ENCODE data around the gene RPLP1.
A peak's percentile ranks its signal among the peaks of the same experiment; 100 is the strongest.

RPLP1 gene

DNA sequence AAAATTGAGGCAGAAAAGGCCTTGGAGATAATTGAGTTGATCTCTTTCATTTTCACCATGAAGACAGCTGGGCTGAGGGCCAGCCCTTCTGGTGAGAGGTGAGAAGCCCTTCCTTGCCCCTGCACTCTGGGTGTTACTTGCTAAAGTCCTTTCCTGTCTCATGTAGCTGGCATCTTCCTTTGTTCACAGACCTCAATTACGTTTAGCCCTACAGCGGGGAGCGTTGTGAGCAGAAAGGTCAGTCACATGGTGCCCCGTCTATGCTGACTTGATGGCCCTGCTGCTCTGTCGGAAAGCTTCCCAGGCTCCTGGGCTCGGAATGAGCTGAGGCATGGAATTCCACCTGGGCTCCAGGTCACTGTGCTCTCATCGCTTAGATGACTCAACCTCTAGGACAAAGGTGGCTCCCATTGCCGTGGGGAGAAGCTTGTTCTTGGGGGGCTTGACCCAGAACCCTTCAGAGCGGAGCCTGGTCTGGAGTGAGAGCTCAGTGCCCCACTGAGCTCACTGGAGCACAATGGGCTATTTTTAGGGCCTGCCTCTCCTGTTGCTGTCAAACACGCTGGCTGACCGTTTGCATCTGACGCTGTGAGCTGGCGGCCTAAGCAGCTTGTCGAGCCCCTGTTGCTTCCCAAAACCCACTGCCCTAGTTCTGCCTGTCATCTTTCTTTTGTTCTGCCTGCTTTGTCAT is 47.0 kb downstream of the RPLP1 start:
- DNase-seq: peak; percentile 67

DNA sequence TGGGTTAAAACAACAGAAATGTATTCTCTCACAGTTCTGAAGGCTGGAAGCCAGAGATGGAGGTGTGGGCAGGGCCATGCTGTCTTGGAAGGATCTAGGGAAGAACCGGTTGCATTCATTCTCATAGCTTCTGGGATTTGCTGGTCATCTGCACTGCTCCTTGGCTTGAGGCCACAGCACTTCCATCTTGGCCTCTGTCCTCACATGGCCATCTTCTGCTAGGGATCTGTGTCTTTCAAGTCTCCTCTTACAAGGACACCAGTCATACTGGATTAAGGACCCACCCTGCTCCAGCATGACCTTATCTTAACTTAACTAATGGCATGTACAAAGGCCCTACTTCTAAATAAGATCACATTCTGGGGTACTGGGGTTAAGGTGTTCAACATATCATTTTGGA is 47.7 kb downstream of the RPLP1 start:
- no peak for DNase-seq

DNA sequence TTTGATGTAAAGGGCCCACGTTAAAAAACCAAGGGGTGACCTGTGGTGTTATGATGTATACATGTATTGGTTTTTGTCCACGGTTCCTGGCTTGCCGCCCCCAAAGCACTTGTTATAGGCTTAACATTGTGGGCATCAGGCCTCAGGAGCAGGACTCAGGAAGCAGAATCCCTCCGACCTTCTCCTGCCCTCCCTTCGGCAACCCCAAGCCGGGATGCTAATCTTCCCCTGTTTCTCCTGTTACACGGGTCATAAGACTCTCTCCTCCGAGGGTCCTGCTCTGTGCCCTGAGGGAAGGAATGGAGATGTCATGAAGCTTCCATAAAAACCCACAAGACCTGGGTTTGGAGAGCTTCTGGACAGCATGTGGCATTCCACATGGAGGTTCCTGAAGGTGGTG is 48.8 kb downstream of the RPLP1 start:
- DNase-seq: no peak

DNA sequence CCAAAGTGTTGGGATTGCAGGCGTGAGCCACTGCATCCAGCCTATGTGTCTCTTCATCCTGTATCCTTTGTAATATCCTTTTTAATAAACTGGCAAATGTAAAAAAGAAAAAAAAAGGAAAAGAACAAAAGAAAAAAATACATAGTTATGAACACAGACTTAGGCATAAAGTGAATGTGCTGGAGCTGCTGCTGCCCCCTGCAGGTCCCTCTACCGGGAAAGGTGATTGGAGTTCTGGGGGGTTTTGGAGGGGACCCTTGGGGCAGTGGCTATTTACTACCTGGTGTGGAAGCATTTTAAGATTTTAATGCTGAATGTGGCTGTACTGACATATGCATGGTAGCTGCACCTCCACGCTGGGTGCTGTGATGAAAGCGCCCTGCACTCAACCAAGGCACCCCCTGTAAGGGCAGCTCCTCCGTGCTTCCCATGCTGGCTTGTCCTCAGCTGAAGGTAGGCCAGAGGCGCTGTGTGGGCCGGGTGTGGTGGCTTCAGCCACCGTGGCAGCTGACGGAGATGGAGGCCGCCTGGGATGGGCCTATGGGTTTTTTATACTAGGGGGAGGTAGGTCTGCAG is 49.9 kb downstream of the RPLP1 start:
- DNase-seq: no peak

DNA sequence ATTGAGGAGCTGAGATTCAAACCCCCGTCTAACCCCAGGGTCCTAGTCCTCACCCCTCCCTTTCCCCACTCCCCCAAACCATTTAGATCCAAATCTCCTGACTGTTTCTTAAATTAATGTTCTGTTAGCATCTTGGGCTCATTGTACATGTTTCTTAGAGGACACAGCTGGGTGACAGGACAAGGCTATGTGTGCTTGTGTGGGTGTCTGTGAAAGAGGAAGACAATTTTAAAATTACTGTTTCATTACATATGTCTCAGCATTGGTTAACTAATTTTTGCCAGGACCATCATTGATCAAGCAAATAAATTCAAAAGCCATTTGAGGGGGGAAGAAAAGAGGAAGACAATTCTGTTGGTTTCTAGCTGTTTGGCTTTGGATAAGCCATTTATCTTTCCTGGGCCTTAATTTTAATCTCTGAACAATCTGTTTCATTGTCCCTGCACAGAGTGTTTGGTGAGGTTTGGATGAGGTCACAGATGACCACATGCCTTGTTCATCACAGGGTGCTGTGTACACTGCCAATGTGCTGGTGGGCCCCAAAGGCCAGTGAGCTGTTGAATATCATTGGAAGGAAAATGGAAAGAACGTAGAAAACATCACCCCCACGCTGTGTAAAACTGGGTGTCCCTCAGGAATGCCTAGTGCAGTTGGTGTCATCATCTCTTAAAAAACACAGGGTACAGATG is 51.9 kb downstream of the RPLP1 start:
- no peak for DNase-seq
